ENCODE data around the gene UNG.

DNA sequence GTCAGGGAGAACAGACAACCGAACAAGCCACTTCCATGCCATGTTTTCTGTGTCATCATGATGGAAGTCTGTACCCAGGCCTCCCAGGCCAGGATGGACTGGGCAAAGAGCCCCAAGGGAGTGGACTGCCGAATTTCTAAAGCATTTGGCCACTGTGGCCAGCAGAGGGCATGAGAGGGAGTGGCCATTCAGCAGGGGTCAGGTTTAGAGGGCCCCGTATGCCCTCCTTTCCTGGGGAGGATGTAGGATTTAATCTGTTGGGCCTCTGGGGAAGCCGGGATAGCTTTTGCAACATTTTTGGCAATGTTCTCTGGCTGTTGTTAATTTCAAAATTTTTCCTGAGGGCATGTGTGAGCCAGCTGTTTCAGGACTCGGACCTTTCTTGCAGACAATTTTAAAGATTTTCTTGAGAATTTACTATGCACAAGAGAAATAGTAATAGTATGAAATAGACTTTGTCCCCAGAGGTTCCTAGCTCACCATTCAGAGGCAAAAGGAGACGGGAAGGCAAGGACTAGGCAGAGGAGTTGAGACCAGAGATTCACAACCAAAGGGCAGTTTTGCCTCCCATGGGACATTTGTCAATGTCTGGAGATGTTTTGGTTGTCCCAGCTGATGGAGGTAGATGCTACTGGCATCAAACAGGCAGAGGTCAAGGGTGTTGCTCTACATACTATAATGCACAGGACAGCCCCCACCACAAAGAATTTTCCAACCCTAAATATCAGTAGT, 37.0 kb downstream of the UNG start:
- no peak for TF ChIP-seq EZH2 (IDR thresholded peaks at IDR 0.05; ENCODE audit: insufficient read depth, poor library complexity, severe bottlenecking)
- TF ChIP-seq EZH2phosphoT487 (IDR thresholded peaks at IDR 0.05; ENCODE audit: insufficient read depth, low read depth): no peak

Measured in GM23248 (cell line).